IPS-11a (cell line): Measurements from ENCODE around the gene MGMT.

Source experiments
- H3K4me3 ChIP-seq: one replicate; pipeline ENCODE4 v1.5.1; 2013; ENCODE audit warnings: low read depth, low read length, control low read depth

The MGMT gene

GRCh38 chr10:129704786-129705525, 237.9 kb downstream of the MGMT start:
- no peak overlapping the region for H3K4me3 ChIP-seq

GRCh38 chr10:129705676-129706075, 238.6 kb downstream of the MGMT start:
- no peak overlapping the region for H3K4me3 ChIP-seq

DNA sequence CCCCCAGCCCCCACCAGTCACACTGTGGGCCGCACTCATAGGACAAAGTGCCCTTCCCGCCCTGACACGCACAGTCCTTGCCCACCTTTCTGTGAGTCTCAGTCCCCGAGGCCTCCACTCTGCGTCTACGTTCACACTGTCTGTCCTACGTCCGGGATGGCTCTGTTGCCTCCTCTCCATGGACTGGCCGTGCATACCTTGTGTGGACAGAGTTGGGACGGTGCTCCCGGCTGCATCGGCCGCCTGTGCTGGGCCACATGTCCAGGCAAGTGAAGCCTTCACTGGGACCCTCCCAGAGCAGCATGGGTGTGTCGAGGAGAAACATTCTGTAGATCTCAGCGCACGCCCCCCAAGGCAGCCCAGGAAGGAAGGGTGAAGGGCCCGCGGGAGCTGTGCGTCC, 239.0 kb downstream of the MGMT start:
- no peak overlapping the region for H3K4me3 ChIP-seq

DNA sequence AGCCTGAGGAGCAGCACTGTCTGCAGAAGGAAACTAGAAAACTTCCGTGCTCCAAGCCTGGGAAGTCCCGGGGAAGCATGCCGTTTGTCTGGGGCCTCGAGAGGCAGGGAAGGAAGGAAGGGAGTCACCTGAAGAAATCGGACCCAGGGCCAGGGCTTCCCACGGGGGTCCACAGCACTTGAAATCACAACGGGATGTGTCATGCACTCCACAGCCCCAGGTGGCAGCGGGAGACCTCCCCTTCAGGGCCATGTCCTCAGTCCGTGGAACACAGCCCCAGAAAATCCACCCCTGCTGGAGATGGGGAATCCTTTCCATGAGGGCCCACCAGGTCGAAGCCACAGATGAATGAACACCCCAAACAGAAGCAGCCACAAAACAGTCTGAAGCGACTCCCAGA, 239.5 kb downstream of the MGMT start:
- H3K4me3 ChIP-seq, result no peak overlapping the region

DNA sequence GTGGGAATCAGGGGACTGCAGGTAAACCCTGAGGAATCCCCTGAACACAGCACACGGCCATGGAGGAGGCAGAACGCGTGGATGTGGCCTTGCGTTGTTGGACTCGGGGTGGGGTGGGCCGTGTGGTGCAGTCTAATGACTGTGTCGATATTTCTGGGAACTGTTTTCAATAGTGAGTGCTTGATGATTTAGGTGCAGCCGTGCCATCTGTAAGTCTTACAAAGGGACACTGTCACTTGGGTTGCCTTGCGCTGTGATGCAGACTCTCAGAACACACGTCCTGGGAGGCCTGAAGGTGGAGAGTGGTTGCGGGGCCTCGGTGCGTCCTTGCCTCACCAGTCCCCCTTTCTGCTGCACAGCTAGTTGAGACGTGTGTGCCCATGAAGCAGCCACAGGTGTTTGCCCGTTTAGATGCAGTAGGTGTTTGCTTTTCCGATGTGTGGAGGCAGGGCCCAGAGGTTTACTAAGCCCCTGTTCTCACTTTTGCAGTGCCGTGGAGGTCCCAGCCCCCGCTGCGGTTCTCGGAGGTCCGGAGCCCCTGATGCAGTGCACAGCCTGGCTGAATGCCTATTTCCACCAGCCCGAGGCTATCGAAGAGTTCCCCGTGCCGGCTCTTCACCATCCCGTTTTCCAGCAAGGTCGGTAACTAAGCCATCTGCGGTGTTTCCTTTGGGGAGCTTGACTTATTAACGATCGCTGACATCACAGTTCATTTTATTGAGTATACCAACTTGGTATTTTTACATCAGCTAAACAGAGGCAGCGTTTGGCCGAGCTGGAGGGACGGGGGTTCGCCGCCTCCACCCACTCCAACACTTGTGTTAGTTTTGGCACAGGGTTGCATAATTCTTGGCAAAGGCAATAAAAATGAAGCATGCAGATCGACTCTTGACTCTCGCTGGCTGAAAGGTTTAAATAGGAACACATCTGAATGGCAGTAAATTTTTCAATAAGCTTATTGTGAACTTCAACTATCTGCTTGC, 240.7 kb downstream of the MGMT start:
- H3K4me3 ChIP-seq, result no peak overlapping the region

DNA sequence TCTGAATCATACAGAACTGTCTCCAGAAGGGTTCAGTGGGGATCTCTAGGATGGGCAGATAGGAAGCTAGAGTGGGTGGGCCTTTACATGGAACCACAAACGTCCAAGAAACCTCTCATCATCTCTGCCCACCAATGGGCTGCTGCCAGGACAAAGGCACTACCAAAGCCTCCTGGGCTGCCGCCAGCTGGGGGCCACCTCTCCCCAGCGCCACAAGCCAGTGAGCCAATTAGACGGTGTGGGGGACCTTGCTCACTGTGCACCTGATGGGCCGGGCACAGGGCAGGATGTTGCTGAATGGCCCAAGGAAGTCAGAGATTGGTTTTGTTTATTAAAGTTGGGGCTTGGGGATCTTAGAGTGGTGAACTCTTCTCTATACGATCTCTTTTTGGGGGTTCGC, 242.1 kb downstream of the MGMT start:
- no peak overlapping the region for H3K4me3 ChIP-seq

DNA sequence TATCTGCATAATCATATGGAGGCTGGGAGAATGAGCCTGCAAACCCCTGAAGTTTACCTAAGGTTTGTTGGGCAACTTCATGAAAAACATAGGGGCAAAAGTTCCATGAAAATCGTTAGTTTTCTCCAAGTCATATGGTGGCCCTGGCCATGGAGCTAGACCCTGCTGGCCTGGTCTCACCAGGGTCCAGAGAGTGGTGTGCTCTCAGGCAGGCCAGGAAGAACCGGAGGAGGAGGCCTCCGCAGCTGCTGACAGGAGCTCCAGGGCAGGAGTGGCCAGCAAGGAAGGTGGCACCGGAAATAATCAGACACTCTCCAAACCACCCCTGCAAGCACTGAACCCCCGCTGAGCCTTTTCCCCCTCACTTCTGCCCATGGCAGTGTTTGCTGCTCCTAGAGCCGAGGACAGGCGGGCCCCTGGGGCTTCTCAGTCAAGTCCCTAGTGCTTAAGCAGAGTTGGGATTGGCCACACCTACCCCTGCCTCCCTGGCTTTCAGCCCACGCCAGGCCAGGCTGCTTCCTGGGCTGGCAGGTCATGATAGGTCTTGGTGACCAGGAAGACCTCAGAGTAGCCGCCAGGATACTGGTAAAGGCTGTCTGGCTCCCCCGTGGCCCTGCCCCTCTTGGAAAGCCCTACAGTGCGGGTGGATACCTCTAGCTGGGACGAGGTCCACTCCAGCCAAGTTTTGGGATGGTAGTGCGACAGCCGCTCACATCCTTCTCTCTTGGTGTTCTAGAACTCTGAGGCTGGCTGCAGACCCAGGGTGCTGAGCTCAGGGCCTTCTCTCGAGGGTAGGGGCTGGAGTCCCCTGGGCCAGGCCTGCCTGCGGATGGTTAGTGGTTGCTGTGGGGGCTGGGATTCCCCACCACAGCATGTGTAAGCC, 242.8 kb downstream of the MGMT start:
- no peak overlapping the region for H3K4me3 ChIP-seq

- no peak overlapping the region for H3K4me3 ChIP-seq
These were observed 243.4 kb downstream of the MGMT start for GRCh38 chr10:129710510-129710847.

DNA sequence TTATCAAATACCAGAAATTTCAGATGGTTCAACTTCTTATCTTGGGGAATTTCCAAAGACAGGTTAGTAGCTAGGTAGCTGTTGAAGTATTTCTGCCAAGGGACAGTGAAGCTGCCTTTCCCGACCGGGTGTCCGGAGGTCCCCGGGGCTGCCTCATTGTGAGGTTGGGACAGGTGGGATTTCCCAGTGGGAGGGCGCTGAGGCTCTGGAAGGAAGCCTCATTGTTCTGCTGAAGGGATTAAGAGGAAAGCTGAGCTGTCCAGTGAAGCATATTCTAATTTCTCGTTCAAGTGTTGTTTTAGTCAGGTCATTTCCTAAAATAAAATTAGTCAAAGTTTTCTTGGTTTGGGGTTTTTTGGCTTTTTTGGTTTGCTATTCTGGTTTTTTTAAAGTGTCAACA, 244.2 kb downstream of the MGMT start:
- H3K4me3 ChIP-seq, result no peak overlapping the region

GRCh38 chr10:129712000-129712399, 245.0 kb downstream of the MGMT start:
- no peak overlapping the region for H3K4me3 ChIP-seq

DNA sequence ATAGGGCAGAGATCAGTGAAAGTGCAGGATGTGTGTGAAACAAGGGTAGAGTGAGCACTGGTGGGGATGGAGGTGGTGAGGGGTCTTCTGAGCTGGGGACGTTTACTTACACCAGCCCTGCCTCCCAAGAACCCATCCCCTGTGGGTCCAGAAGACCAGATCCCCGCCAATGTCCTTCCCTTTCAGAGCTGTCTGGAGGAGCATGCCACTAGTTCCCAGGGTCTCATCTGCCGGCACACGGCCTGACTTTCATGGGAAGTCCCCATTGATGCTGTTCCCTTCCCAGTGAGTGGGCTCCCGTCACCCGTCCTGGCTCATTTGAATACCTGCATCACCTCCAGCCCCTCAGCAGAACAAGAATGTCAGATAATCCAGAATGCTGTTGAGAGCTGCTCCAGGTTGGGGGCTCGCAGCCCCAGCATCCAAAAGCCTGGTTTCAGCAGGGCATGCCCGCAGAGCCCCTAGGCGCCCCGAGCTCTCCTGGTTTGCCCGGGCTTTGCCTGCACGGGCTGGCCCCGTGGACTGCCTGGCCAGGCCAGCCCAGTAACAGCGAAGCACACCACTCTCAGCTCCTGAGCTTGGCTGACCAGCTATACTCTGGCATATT, 246.7 kb downstream of the MGMT start:
- no peak overlapping the region for H3K4me3 ChIP-seq

DNA sequence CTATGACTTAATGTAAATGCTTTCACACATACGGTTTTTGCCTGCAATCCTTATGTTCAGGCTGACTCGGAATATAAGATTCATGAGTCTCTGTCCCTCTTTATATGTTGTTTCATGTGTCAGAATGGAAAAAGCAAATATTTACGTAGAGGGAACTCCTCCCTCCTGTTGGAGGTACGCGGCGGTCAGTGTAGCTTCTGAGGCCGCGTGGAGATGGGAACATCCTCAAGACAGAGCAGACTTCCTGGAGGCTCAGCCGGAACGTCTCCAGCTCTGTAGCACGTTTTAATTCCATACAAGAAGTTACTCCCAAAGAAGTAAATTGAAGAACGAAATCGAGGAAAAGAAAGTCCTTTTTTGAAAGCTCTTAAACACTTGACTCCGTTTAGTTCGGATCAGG, 248.8 kb downstream of the MGMT start:
- H3K4me3 ChIP-seq, result no peak overlapping the region

GRCh38 chr10:129716211-129716681, 249.2 kb downstream of the MGMT start:
- H3K4me3 ChIP-seq, result no peak overlapping the region

- no peak overlapping the region for H3K4me3 ChIP-seq
These were observed 249.8 kb downstream of the MGMT start for GRCh38 chr10:129716881-129717280.

- H3K4me3 ChIP-seq, result no peak overlapping the region
These were observed 250.9 kb downstream of the MGMT start for GRCh38 chr10:129717816-129718547.

DNA sequence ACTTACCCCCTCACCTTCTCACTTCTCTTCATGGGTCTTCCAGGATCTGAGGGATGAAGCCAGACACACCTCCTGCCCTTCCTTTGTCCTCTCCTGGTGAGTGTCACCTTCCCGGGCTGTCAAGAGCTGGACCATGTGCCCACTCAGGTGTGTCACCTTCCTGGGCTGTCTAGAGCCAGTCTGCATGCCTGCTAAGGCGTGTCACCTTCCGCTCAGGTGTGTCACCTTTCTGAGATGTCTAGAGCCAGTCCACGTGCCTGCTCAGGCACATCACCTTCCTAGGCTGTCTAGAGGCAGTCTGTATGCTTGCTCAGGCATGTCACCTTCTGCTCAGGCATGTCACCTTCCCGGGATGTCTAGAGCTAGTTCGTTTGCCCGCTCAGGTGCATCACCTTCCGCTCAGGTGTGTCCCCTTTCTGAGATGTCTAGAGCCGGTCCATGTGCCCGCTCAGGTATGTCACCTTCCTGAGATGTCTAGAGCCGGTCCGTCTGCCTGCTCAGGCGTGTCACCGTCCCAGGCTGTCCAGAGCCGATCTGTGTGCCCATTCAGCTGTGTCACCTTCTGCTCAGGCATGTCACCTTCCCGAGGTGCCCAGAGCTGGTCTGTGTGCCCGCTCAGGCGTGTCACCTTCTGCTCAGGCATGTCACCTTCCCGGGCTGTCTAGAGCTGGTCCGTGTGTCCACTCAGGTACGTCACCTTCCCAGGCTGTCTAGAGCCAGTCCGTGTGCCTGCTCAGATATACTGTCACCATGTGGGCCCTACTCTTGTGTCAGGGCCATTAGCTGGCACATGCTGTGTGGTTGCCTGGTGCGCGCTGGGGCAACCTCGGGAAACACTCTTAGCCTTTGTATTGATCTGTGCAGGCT, 251.7 kb downstream of the MGMT start:
- no peak overlapping the region for H3K4me3 ChIP-seq

- H3K4me3 ChIP-seq, result no peak overlapping the region
These were observed 252.3 kb downstream of the MGMT start for GRCh38 chr10:129719415-129719739.

GRCh38 chr10:129719889-129720590, 253.0 kb downstream of the MGMT start:
- H3K4me3 ChIP-seq, result no peak overlapping the region

DNA sequence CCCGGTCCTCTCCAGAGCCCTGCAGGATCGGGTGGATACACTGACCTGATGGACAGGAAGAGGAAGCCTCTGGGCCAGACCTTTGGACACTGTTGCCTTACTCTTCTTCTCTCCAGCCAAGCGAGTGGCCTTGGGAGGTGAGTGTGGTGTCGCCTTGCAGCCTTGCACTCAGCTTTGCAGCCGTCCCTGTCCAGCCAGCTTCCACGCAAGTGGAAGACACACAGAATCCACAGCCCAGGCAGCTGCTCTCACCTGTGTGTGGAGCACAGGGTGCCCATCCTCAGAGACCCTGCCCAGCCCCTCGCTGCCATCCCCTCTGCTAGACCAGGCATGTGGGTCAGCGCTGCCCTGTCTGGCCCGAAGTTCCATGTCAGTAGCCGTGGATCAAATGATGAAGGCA, 258.0 kb downstream of the MGMT start:
- H3K4me3 ChIP-seq, result no peak overlapping the region
